Natural killer cell (primary cell): ENCODE results near the gene SF3B6. TPM values are rescaled to one million over a fixed set of nuclear protein-coding genes. Genes with fewer than 3 reads are reported as not detected.

Source experiments
- ATAC-seq, 3 donors: fragments of 150-1000 bp in 2 of 3; fragments of 200-7000 bp in 1 of 3; cut with Tn5 transposase; 1 replicate in 1 of 3; 2 replicates in 2 of 3; pipeline ENCODE4 v1.10.0; 2021; ENCODE audit warnings: mild to moderate bottlenecking in 2 of 3, moderate library complexity in 2 of 3
- DNase-seq, 2 donors: peaks; one replicate each; pipeline versions ENCODE4 v3.0.0 to v3.0.0-alpha.2; 2013 to 2021; ENCODE audit warnings: mixed read lengths in 1 of 2
- H3K27ac ChIP-seq: one replicate; pipeline ENCODE4 v1.5.1; 2013; ENCODE audit warnings: mild to moderate bottlenecking, low read length
- H3K27me3 ChIP-seq: one replicate; pipeline ENCODE4 v1.6.1; 2013; ENCODE audit warnings: low read length; ENCODE audit not compliant: control insufficient read depth, insufficient read depth
- H3K36me3 ChIP-seq: one replicate; pipeline ENCODE4 v1.6.1; 2013; ENCODE audit warnings: low read length; ENCODE audit not compliant: control insufficient read depth, insufficient read depth
- H3K4me1 ChIP-seq: one replicate; pipeline ENCODE4 v1.6.1; 2013; ENCODE audit warnings: low read length; ENCODE audit not compliant: control insufficient read depth, insufficient read depth
- H3K4me3 ChIP-seq: one replicate; pipeline ENCODE4 v1.5.1; 2013; ENCODE audit warnings: low read length
- H3K9me3 ChIP-seq: one replicate; pipeline ENCODE4 v1.6.1; 2013; ENCODE audit warnings: low read length; ENCODE audit not compliant: control insufficient read depth, insufficient read depth
- H3K27ac Mint-ChIP-seq, 2 donors: one replicate each; pipeline ENCODE4 v1.8.0; 2022; ENCODE audit warnings: mild to moderate bottlenecking in 2 of 2, mixed read lengths in 2 of 2, moderate library complexity in 1 of 2
- H3K27me3 Mint-ChIP-seq, 2 donors: one replicate each; pipeline ENCODE4 v1.8.0; 2022; ENCODE audit warnings: low read depth in 2 of 2, mixed read lengths in 2 of 2
- H3K36me3 Mint-ChIP-seq: one replicate; pipeline ENCODE4 v1.8.0; 2022; ENCODE audit warnings: mixed read lengths
- H3K4me1 Mint-ChIP-seq, 2 donors: one replicate each; pipeline ENCODE4 v1.8.0; 2022; ENCODE audit warnings: mixed read lengths in 2 of 2
- H3K4me3 Mint-ChIP-seq: one replicate; pipeline ENCODE4 v1.8.0; 2022; ENCODE audit warnings: mild to moderate bottlenecking, moderate library complexity, mixed read lengths
- H3K9me3 Mint-ChIP-seq, 2 donors: one replicate each; pipeline ENCODE4 v1.8.0; 2022; ENCODE audit warnings: mixed read lengths in 2 of 2
- WGBS: methylation state at CpG from one replicate; pipeline ENCODE4 v1.1.7; 2013; ENCODE audit warnings: missing lambda C conversion rate; ENCODE audit not compliant: insufficient coverage; 5-methylcytosine and 5-hydroxymethylcytosine counted together
- intact Hi-C: fragments of 100-400 bp; cut with micrococcal nuclease; formaldehyde crosslinking; loops from one replicate; pipeline ENCODE4 v1.14.2; 2022
- total RNA-seq, 4 donors: library from RNA; stranded (reverse); fragments of 120-200 nt in 1 of 4; gene quantifications; one replicate each; pipeline versions ENCODE4 v1.2.3 to v1.2.4, GENCODE V29; 2013 to 2022
- TF ChIP-seq, protein P1 (sequence below): fragments of 200-600 bp; IDR thresholded peaks from one replicate; pipeline ENCODE4 v1.8.0; 2022; ENCODE audit warnings: antibody characterized with exemption

Gene SF3B6
- total RNA-seq, 3 donors from 2014 or later (not counting 1 experiment from before 2014, with no cell fraction given) = 57.2 to 65.1 (median 57.4) TPM

DNA sequence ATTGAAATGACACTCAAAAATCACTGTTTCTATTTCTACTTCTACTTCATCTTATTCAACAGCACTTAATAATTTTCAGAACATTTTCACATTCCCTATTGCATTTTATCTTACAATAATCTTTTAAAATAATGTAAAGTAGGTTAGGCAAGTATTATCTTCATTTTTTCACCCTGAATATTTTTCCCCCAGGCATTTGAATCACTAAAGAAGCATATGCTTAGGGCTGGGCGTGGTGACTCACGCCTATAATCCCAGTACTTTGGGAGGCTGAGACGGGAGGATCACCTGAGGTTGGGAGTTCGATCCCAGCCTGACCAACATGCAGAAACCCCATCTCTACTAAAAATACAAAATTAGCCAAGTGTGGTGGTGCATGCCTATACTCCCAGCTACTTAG is 35.6 kb downstream of the SF3B6 start:
- 88% methylated on average over 2 of the region's 4 CpGs for WGBS
- Mint-ChIP-seq H3K4me1 (peaks cover 12 to 13% of the 10 kb centered on the region in 2 donors), H3K27ac (no peak overlapping the region), H3K9me3 (no peaks in the 10 kb centered on the region), H3K36me3 (peaks cover 7% of the 10 kb centered on the region), H3K27me3 (no peaks in the 10 kb centered on the region), H3K4me3 (no peak overlapping the region)
- no peak for DNase-seq
- TF ChIP-seq, protein P1, sequence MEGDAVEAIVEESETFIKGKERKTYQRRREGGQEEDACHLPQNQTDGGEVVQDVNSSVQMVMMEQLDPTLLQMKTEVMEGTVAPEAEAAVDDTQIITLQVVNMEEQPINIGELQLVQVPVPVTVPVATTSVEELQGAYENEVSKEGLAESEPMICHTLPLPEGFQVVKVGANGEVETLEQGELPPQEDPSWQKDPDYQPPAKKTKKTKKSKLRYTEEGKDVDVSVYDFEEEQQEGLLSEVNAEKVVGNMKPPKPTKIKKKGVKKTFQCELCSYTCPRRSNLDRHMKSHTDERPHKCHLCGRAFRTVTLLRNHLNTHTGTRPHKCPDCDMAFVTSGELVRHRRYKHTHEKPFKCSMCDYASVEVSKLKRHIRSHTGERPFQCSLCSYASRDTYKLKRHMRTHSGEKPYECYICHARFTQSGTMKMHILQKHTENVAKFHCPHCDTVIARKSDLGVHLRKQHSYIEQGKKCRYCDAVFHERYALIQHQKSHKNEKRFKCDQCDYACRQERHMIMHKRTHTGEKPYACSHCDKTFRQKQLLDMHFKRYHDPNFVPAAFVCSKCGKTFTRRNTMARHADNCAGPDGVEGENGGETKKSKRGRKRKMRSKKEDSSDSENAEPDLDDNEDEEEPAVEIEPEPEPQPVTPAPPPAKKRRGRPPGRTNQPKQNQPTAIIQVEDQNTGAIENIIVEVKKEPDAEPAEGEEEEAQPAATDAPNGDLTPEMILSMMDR = no peak
- no peak for ATAC-seq
- Histone ChIP-seq H3K36me3 (peaks cover 23% of the 10 kb centered on the region), H3K4me3 (no peak overlapping the region), H3K27me3 (no peaks in the 10 kb centered on the region), H3K4me1 (no peaks in the 10 kb centered on the region), H3K9me3 (no peaks in the 10 kb centered on the region), H3K27ac (no peak overlapping the region)
- intact Hi-C loops = no loop called here

DNA sequence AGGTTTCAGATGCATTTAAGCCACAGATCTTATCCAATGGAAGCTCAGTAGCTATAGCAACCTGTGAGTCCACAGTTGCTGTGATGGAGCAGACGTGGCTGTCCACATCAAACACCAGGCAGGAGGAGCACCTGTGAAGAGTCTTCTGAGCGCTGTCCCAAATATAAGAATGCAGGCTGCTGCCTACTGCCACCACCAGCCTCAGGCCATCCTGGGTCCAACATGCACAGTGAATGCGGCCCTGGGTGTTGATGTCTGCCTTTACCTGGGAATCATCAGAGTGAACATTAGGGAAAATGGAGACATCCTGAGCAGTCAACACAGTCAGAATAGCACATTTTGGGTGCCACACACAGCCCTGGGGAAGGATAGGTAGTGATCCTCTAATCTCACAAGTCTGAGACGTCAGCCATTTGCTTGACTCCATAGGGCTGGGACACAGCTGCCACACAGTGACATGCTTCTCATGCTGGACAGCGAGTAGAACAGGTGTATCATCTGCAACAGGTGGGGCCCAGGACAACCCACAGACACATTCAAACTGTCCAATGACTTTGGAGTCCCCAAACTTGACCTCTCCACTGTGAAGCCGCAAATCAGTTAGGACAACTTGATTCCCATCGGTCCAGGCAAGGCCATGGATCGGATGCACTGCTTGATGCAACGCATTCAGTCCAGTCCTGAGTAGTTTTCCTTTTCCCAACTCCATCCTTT is 37.2 kb downstream of the SF3B6 start:
- H3K27ac Mint-ChIP-seq = no peak overlapping the region
- TF ChIP-seq, protein P1 = no peak

DNA sequence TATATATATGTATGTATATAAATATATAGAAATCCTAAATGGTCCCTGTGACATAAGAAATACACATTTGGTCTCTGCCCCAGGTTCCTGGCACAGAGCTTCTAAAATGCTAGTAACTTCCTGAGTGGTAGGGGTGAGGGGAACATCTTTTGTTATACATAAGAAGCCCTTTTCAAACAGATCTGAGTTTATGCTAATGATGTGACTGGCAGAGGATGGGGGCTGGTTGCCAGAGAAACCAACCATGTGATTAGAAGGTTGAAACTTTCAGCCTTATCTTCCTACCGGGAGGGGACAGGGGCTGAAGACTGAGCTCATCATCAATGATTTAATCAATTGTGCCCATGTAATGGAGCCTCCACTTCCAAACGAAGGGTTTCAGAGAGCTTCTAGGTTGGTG is 49.9 kb downstream of the SF3B6 start:
- no peaks in the 10 kb centered on the region for H3K27me3 ChIP-seq
- Mint-ChIP-seq H3K27ac (no peak overlapping the region), H3K27me3 (no peaks in the 10 kb centered on the region), H3K9me3 (no peaks in the 10 kb centered on the region), H3K4me1 (peaks cover 0 to 7% of the 10 kb centered on the region in 2 donors), H3K36me3 (peaks cover 20% of the 10 kb centered on the region), H3K4me3 (no peak overlapping the region)
- ATAC-seq (no peak), DNase-seq (no peak)
- H3K9me3 ChIP-seq = no peaks in the 10 kb centered on the region
- peaks cover 38% of the 10 kb centered on the region for H3K36me3 ChIP-seq
- TF ChIP-seq, protein P1 = no peak
- 100% methylated on average over 2 of the region's 2 CpGs for WGBS
- no peaks in the 10 kb centered on the region for H3K4me1 ChIP-seq
- no peak overlapping the region for H3K4me3 ChIP-seq
- H3K27ac ChIP-seq = no peak overlapping the region
- intact Hi-C loops = no loop called here

More for the DNA sequence above, 37.2 kb downstream of the SF3B6 start:
- H3K4me3 Mint-ChIP-seq = no peak overlapping the region
- no peaks in the 10 kb centered on the region for H3K27me3 ChIP-seq
- WGBS = 94% methylated on average over 9 of the region's 9 CpGs
- DNase-seq = no peak
- no peaks in the 10 kb centered on the region for H3K9me3 ChIP-seq
- H3K4me1 Mint-ChIP-seq = peaks cover 6 to 8% of the 10 kb centered on the region in 2 donors
- no peak overlapping the region for H3K27ac ChIP-seq
- no peak overlapping the region for H3K4me3 ChIP-seq
- no peaks in the 10 kb centered on the region for H3K4me1 ChIP-seq
- peaks cover 23% of the 10 kb centered on the region for H3K36me3 ChIP-seq
- H3K27me3 Mint-ChIP-seq = no peaks in the 10 kb centered on the region
- intact Hi-C loops = no loop called here
- no peak for ATAC-seq
- H3K9me3 Mint-ChIP-seq = no peaks in the 10 kb centered on the region
- H3K36me3 Mint-ChIP-seq = peaks cover 7% of the 10 kb centered on the region
